CD4-positive, CD25-positive, alpha-beta regulatory T cell (primary cell): ENCODE results near the gene HIC1. TPM values are rescaled to one million over a fixed set of nuclear protein-coding genes. Genes with fewer than 3 reads are reported as not detected.

Experiments
- ATAC-seq, 2 donors: fragments of 150-1000 bp; cut with Tn5 transposase; one replicate each; pipeline ENCODE4 v1.10.0; 2021; ENCODE audit warnings: low read depth in 2 of 2, moderate number of reproducible peaks in 2 of 2, moderate library complexity in 1 of 2
- DNase-seq, 3 donors: peaks; one replicate each; pipeline versions ENCODE4 v3.0.0 to v3.0.0-alpha.2; 2012 to 2022; ENCODE audit warnings: mixed read lengths in 1 of 3
- H3K27ac ChIP-seq: one replicate; pipeline ENCODE4 v1.7.0; 2013; ENCODE audit warnings: mild to moderate bottlenecking, low read length; ENCODE audit not compliant: insufficient read depth, poor library complexity, severe bottlenecking
- H3K27me3 ChIP-seq: one replicate; pipeline ENCODE4 v1.7.0; 2013; ENCODE audit warnings: low read length; ENCODE audit not compliant: control insufficient read depth, insufficient read depth
- H3K36me3 ChIP-seq: one replicate; pipeline ENCODE4 v1.7.0; 2013; ENCODE audit warnings: mild to moderate bottlenecking, low read length, moderate library complexity; ENCODE audit not compliant: control insufficient read depth, insufficient read depth
- H3K4me1 ChIP-seq: 2 replicates; pipeline ENCODE4 v1.7.0; 2013; ENCODE audit warnings: mild to moderate bottlenecking, low read length; ENCODE audit not compliant: insufficient read depth, control insufficient read depth, poor library complexity, severe bottlenecking
- H3K4me3 ChIP-seq: one replicate; pipeline ENCODE4 v1.7.0; 2013; ENCODE audit warnings: low read depth, mild to moderate bottlenecking, low read length, moderate library complexity
- H3K9me3 ChIP-seq, 2 experiments: 1 replicate in 1 of 2; 2 replicates in 1 of 2; pipeline ENCODE4 v1.7.0; 2013; ENCODE audit warnings: low read length in 2 of 2, mild to moderate bottlenecking in 1 of 2, moderate library complexity in 1 of 2; ENCODE audit not compliant: control insufficient read depth in 2 of 2
- H3K27ac Mint-ChIP-seq, 3 donors: one replicate each; pipeline ENCODE4 v1.8.0; 2020 to 2022; ENCODE audit warnings: mild to moderate bottlenecking in 3 of 3, mixed read lengths in 3 of 3, moderate library complexity in 2 of 3
- H3K27me3 Mint-ChIP-seq: one replicate; pipeline ENCODE4 v1.8.0; 2022; ENCODE audit warnings: mild to moderate bottlenecking, mixed read lengths
- H3K36me3 Mint-ChIP-seq: one replicate; pipeline ENCODE4 v1.8.0; 2020; ENCODE audit warnings: mixed read lengths
- H3K4me1 Mint-ChIP-seq, 4 donors: one replicate each; pipeline ENCODE4 v1.8.0; 2020 to 2022; ENCODE audit warnings: mixed read lengths in 4 of 4, mild to moderate bottlenecking in 1 of 4
- H3K4me3 Mint-ChIP-seq, 4 donors: one replicate each; pipeline ENCODE4 v1.8.0; 2020 to 2022; ENCODE audit warnings: mild to moderate bottlenecking in 4 of 4, mixed read lengths in 4 of 4, moderate library complexity in 3 of 4
- H3K9me3 Mint-ChIP-seq, 7 donors: one replicate each; pipeline ENCODE4 v1.8.0; 2020 to 2022; ENCODE audit warnings: mixed read lengths in 7 of 7, mild to moderate bottlenecking in 3 of 7, moderate library complexity in 2 of 7
- polyA plus RNA-seq, 4 donors: library from polyadenylated mRNA; unstranded; fragments of 300-500 nt; fragmentation: Illumina TruSeq; gene quantifications; one replicate each; pipeline ENCODE4 v1.2.3, GENCODE V29; 2021
- total RNA-seq: library from RNA; stranded (reverse); gene quantifications from one replicate; pipeline ENCODE4 v1.2.3, GENCODE V29; 2022

Gene HIC1
- total and polyA plus RNA-seq, 5 donors from 2014 or later = 0.14 to 1.3 (median 0.64) TPM; not detected in 1

DNA sequence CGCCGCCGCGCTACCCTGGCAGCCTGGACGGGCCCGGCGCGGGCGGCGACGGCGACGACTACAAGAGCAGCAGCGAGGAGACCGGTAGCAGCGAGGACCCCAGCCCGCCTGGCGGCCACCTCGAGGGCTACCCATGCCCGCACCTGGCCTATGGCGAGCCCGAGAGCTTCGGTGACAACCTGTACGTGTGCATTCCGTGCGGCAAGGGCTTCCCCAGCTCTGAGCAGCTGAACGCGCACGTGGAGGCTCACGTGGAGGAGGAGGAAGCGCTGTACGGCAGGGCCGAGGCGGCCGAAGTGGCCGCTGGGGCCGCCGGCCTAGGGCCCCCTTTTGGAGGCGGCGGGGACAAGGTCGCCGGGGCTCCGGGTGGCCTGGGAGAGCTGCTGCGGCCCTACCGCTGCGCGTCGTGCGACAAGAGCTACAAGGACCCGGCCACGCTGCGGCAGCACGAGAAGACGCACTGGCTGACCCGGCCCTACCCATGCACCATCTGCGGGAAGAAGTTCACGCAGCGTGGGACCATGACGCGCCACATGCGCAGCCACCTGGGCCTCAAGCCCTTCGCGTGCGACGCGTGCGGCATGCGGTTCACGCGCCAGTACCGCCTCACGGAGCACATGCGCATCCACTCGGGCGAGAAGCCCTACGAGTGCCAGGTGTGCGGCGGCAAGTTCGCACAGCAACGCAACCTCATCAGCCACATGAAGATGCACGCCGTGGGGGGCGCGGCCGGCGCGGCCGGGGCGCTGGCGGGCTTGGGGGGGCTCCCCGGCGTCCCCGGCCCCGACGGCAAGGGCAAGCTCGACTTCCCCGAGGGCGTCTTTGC lies 3.1 kb downstream of the HIC1 start:
- DNase-seq (peak in 1 of 3 donors; percentile 30), ATAC-seq (no peak)
- no peak overlapping the region for H3K4me3 ChIP-seq
- peaks cover 57% of the 10 kb centered on the region for H3K4me1 ChIP-seq
- Mint-ChIP-seq H3K4me1 (peaks cover 0 to 23% (median 11%) of the 10 kb centered on the region in 4 donors), H3K27ac (no peak overlapping the region), H3K4me3 (peak overlapping the region in 2 of 4 donors; percentile 33 to 54), H3K27me3 (peaks cover 39% of the 10 kb centered on the region), H3K9me3 (peaks cover 0 to 1% (median 0%) of the 10 kb centered on the region in 7 donors), H3K36me3 (peaks cover 22% of the 10 kb centered on the region)
- H3K9me3 ChIP-seq = no peaks in the 10 kb centered on the region
- peaks cover 5% of the 10 kb centered on the region for H3K36me3 ChIP-seq
- no peak overlapping the region for H3K27ac ChIP-seq
- no peaks in the 10 kb centered on the region for H3K27me3 ChIP-seq

DNA sequence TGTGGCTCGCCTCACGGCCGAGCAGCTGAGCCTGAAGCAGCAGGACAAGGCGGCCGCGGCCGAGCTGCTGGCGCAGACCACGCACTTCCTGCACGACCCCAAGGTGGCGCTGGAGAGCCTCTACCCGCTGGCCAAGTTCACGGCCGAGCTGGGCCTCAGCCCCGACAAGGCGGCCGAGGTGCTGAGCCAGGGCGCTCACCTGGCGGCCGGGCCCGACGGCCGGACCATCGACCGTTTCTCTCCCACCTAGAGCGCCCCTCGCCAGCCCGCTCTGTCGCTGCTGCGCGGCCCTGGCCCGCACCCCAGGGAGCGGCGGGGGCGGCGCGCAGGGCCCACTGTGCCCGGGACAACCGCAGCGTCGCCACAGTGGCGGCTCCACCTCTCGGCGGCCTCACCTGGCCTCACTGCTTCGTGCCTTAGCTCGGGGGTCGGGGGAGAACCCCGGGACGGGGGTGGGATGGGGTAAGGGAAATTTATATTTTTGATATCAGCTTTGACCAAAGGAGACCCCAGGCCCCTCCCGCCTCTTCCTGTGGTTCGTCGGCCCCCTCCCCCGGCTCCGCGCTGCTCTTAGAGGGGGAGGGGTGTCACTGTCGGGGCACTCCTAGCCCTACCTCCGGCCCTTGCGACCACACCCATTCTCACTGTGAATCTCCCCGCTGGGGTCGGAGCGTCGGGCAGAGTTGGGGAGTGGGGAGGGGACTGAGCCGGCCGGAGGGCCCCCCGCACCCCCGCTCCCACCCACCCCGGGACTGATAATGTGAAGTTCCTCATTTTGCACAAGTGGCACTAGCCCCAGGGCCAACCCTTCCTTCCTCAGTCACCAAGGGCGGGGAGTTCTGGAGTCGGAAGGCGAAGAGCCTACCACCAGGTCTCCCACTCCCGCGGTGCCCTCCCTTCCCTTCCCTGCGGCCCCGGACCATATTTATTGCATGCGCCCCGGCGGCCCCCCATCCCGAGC lies 4.0 kb downstream of the HIC1 start:
- Mint-ChIP-seq H3K27ac (peak overlapping the region in 1 of 3 donors; percentile 41), H3K36me3 (peaks cover 30% of the 10 kb centered on the region), H3K4me1 (peaks cover 0 to 17% (median 6%) of the 10 kb centered on the region in 4 donors), H3K27me3 (peaks cover 33% of the 10 kb centered on the region), H3K4me3 (peak overlapping the region in 3 of 4 donors; percentile 59 to 77 (median 59)), H3K9me3 (peaks cover 0 to under 1% (median 0%) of the 10 kb centered on the region in 7 donors)
- DNase-seq = peak; percentile 43 to 68 (median 44)
- Histone ChIP-seq H3K9me3 (no peaks in the 10 kb centered on the region), H3K27ac (no peak overlapping the region), H3K36me3 (peaks cover 13% of the 10 kb centered on the region), H3K4me3 (no peak overlapping the region), H3K27me3 (no peaks in the 10 kb centered on the region), H3K4me1 (peaks cover 48% of the 10 kb centered on the region)
- no peak for ATAC-seq

GRCh38 chr17:2059547-2060384 lies 4.9 kb downstream of the HIC1 start:
- H3K4me3 ChIP-seq = no peak overlapping the region
- ATAC-seq = no peak
- no peak overlapping the region for H3K27ac ChIP-seq

DNA sequence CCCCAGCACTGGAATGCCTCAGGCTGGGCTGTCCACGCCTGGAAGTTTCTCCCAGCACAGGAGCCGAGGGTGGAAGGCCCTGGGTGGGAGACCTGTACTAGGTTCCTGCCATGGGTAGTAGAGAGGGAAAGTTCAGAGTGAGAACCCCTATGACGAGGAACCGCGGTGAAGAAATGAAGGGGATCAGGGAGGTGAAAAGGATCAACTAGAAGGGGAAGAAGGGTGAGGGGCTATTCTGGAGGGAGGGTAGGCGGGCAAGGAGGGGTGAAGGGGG lies 5.4 kb downstream of the HIC1 start:
- peaks cover 43% of the 10 kb centered on the region for H3K36me3 Mint-ChIP-seq
- peaks cover 26% of the 10 kb centered on the region for H3K36me3 ChIP-seq
- ATAC-seq = no peak
- H3K27ac Mint-ChIP-seq = no peak overlapping the region
- no peak overlapping the region for H3K4me3 ChIP-seq
- H3K27me3 ChIP-seq = no peaks in the 10 kb centered on the region
- peak overlapping the region in 1 of 4 donors; percentile 77 for H3K4me3 Mint-ChIP-seq
- DNase-seq = no peak
- peaks cover 0 to 1% (median 0%) of the 10 kb centered on the region in 7 donors for H3K9me3 Mint-ChIP-seq
- H3K27ac ChIP-seq = no peak overlapping the region
- peaks cover 33% of the 10 kb centered on the region for H3K4me1 ChIP-seq
- H3K27me3 Mint-ChIP-seq = peaks cover 25% of the 10 kb centered on the region
- H3K9me3 ChIP-seq = no peaks in the 10 kb centered on the region
- peaks cover 0 to 13% (median 3%) of the 10 kb centered on the region in 4 donors for H3K4me1 Mint-ChIP-seq

More at GRCh38 chr17:2059547-2060384, 4.9 kb downstream of the HIC1 start:
- Mint-ChIP-seq H3K36me3 (peaks cover 38% of the 10 kb centered on the region), H3K27ac (peak overlapping the region in 1 of 3 donors; percentile 41), H3K27me3 (peaks cover 25% of the 10 kb centered on the region), H3K9me3 (peaks cover 0 to 1% (median 0%) of the 10 kb centered on the region in 7 donors), H3K4me3 (peak overlapping the region; percentile 59 to 92 (median 68)), H3K4me1 (peaks cover 0 to 11% (median 3%) of the 10 kb centered on the region in 4 donors)
- peaks cover 22% of the 10 kb centered on the region for H3K36me3 ChIP-seq
- no peaks in the 10 kb centered on the region for H3K9me3 ChIP-seq
- peaks cover 39% of the 10 kb centered on the region for H3K4me1 ChIP-seq
- DNase-seq = no peak
- no peaks in the 10 kb centered on the region for H3K27me3 ChIP-seq

DNA sequence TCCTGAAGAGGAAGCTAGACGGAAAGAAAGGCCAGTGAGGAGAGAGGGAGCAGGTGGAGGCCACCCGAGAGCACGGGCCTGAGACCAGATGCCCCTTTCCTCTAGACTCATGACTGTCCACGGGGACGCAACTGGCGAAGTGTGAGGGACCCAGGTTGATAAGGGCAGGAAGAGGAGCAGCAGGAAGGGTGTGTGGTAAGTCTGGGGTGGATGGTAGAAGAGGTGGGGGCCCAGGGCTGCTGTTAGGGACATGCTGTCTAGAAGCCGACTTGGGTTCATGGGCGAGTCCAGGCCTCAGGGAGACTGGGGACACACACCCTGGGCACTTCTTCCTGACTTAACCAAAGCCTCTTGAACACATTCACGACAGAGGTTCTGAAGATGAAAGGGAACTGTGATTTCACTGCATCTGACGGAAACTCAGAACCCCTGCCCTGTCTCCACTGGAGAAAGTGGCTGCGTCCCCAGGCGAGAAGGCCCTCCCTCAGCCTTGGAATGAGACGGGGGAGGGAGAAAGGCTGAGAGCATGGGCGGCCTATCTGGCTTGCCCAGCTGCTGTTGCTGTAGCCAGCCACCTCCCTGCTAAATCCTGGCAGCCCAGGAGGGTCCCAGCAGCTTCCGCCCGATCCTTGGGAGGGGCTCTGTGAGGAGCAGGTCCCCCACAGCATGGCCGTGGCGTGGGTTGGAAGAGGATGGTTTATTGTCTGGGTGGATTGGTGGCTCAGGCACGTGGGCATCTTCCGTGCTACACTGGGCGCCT lies 6.0 kb downstream of the HIC1 start:
- Mint-ChIP-seq H3K4me1 (peaks cover 0 to 13% (median 3%) of the 10 kb centered on the region in 4 donors), H3K9me3 (peaks cover 0 to 1% (median 0%) of the 10 kb centered on the region in 7 donors), H3K36me3 (peaks cover 48% of the 10 kb centered on the region), H3K27me3 (peaks cover 25% of the 10 kb centered on the region), H3K27ac (no peak overlapping the region), H3K4me3 (peak overlapping the region in 1 of 4 donors; percentile 77)
- ATAC-seq (no peak), DNase-seq (no peak)
- Histone ChIP-seq H3K27me3 (no peaks in the 10 kb centered on the region), H3K4me1 (peaks cover 29% of the 10 kb centered on the region), H3K9me3 (no peaks in the 10 kb centered on the region), H3K27ac (no peak overlapping the region), H3K36me3 (peaks cover 30% of the 10 kb centered on the region), H3K4me3 (no peak overlapping the region)

DNA sequence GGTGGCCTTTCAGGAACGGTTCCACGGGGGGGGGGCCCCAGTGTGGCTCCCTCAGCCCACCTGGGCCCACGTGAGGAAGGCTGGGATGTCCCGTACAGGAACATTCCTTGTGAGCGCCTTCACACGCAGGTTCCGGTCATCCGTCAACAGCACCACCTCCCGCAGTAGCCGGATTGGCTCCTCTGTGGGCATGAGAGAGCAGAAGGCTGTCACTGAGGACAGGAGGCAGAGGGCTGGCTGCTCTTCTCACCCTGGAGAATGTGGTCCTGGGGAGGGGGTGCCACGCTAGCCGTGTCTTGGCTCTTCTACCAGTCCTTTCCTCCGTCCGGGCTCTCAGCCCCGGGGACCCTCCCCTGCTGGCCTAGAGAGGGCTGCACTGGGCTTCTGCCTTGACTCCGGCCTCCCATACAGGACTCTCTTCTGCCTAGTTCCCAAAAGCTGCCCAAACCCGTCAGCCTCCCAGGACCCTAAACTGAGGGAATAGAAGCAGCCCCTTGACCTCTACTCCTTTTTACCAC lies 6.6 kb downstream of the HIC1 start:
- H3K36me3 Mint-ChIP-seq = peaks cover 53% of the 10 kb centered on the region
- peaks cover 0 to 13% (median 3%) of the 10 kb centered on the region in 4 donors for H3K4me1 Mint-ChIP-seq
- H3K36me3 ChIP-seq = peaks cover 36% of the 10 kb centered on the region
- H3K27me3 Mint-ChIP-seq = peaks cover 25% of the 10 kb centered on the region
- no peak overlapping the region for H3K27ac ChIP-seq
- H3K27ac Mint-ChIP-seq = no peak overlapping the region
- H3K27me3 ChIP-seq = no peaks in the 10 kb centered on the region
- H3K9me3 Mint-ChIP-seq = peaks cover 0 to 1% (median 0%) of the 10 kb centered on the region in 7 donors
- H3K4me3 Mint-ChIP-seq = peak overlapping the region in 1 of 4 donors; percentile 52
- ATAC-seq = no peak
- H3K4me3 ChIP-seq = no peak overlapping the region
- H3K4me1 ChIP-seq = peaks cover 23% of the 10 kb centered on the region
- DNase-seq = no peak
- no peaks in the 10 kb centered on the region for H3K9me3 ChIP-seq
